Lung (tissue), 12 donors: ENCODE results near the gene CFLAR. TPM values are rescaled to one million over a fixed set of nuclear protein-coding genes. Genes with fewer than 3 reads are reported as not detected.

Experiments used
- ATAC-seq: fragments of 200-7000 bp; cut with Tn5 transposase; one replicate; pipeline ENCODE4 v1.9.1; 2020; ENCODE audit warnings: moderate number of reproducible peaks; ENCODE audit not compliant: insufficient read depth, low FRiP score
- DNase-seq, 3 donors: peaks; one replicate each; pipeline ENCODE4 v3.0.0-alpha.2; 2013 to 2017
- H3K27ac ChIP-seq, 2 donors: one replicate each; pipeline ENCODE4 v1.5.1; 2013; ENCODE audit warnings: mild to moderate bottlenecking in 2 of 2, moderate library complexity in 2 of 2, control low read depth in 1 of 2, inconsistent platforms in 1 of 2, low read depth in 1 of 2, low read length in 1 of 2
- H3K27me3 ChIP-seq, 3 donors: one replicate each; pipeline ENCODE4 v1.5.1; 2013; ENCODE audit warnings: low read length in 2 of 3; ENCODE audit not compliant: control insufficient read depth in 3 of 3, insufficient read depth in 3 of 3
- H3K36me3 ChIP-seq, 4 donors: one replicate each; pipeline ENCODE4 v1.5.1; 2013; ENCODE audit warnings: low read length in 4 of 4, mild to moderate bottlenecking in 1 of 4, moderate library complexity in 1 of 4; ENCODE audit not compliant: control insufficient read depth in 4 of 4, insufficient read depth in 4 of 4
- H3K4me1 ChIP-seq, 5 donors: one replicate each; pipeline ENCODE4 v1.5.1; 2013; ENCODE audit warnings: low read length in 5 of 5, mild to moderate bottlenecking in 2 of 5, moderate library complexity in 1 of 5; ENCODE audit not compliant: control insufficient read depth in 5 of 5, insufficient read depth in 5 of 5
- H3K4me3 ChIP-seq: one replicate; pipeline ENCODE4 v1.5.1; 2013; ENCODE audit warnings: mild to moderate bottlenecking, control low read depth, moderate library complexity
- H3K9ac ChIP-seq, 2 donors: one replicate each; pipeline ENCODE4 v1.5.1; 2013; ENCODE audit warnings: low read length in 2 of 2, control low read depth in 1 of 2; ENCODE audit not compliant: insufficient read depth in 1 of 2
- H3K9me3 ChIP-seq, 4 donors: one replicate each; pipeline ENCODE4 v1.5.1; 2013; ENCODE audit warnings: low read length in 3 of 4, mild to moderate bottlenecking in 1 of 4, moderate library complexity in 1 of 4; ENCODE audit not compliant: control insufficient read depth in 4 of 4, insufficient read depth in 3 of 4
- WGBS, 2 donors: extraction: QIAGEN DNeasy Blood & Tissue Kit; methylation state at CpG; one replicate each; pipeline ENCODE4 v1.1.7; 2013; 5-methylcytosine and 5-hydroxymethylcytosine counted together
- polyA plus RNA-seq, 2 donors: library from polyadenylated mRNA; stranded (reverse); fragments of 200-250 nt; gene quantifications; one replicate each; pipeline ENCODE4 v1.2.1, GENCODE V29; 2013
- total RNA-seq, 2 donors: library from RNA; depleted of rRNA in 1 of 2; stranded (reverse); fragments of >200 nt in 1 of 2; gene quantifications; one replicate each; pipeline ENCODE4 v1.2.1, GENCODE V29; 2014 to 2021
- TF ChIP-seq, protein P1 (sequence below): IDR thresholded peaks from 2 replicates; pipeline ENCODE4 v1.5.1; 2012; ENCODE audit warnings: mild to moderate bottlenecking; ENCODE audit errors: control extremely low read depth, extremely low read depth
- donor health status: control.
- donor health status: control.
- donor health status: Bipolar disorder and iron deficiency.
- donor health status: healthy.
- donor health status: DM: yes; HTN: yes; CAD: no.

The CFLAR gene
- total and polyA plus RNA-seq, 4 donors = 101 to 345 (median 238) TPM

DNA sequence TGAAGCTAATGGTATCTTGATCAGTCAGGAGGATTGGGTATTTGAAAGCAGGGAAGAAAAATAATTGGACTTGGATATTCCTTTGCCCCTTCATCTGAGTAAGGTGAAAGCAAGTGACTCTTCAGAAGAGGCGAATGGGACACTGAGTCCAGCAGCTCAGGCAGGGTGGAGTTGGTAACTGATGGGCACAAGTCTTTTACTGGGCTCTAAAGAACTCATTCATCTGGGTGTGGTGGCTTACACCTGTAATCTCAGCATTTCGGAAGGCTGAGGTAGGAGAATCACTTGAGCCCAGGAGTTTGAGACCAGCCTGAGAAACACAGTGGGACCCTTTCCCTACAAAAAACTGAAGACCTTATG, 11.2 kb downstream of the CFLAR start:
- TF ChIP-seq, protein P1, sequence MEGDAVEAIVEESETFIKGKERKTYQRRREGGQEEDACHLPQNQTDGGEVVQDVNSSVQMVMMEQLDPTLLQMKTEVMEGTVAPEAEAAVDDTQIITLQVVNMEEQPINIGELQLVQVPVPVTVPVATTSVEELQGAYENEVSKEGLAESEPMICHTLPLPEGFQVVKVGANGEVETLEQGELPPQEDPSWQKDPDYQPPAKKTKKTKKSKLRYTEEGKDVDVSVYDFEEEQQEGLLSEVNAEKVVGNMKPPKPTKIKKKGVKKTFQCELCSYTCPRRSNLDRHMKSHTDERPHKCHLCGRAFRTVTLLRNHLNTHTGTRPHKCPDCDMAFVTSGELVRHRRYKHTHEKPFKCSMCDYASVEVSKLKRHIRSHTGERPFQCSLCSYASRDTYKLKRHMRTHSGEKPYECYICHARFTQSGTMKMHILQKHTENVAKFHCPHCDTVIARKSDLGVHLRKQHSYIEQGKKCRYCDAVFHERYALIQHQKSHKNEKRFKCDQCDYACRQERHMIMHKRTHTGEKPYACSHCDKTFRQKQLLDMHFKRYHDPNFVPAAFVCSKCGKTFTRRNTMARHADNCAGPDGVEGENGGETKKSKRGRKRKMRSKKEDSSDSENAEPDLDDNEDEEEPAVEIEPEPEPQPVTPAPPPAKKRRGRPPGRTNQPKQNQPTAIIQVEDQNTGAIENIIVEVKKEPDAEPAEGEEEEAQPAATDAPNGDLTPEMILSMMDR = no peak
- Histone ChIP-seq H3K27ac (peak overlapping the region; percentile 88 to 93), H3K9me3 (no peaks in the 10 kb centered on the region), H3K4me1 (peaks cover 18 to 34% (median 30%) of the 10 kb centered on the region in 5 donors), H3K9ac (peak overlapping the region in 1 of 2 donors; percentile 65), H3K27me3 (no peaks in the 10 kb centered on the region), H3K4me3 (no peak overlapping the region), H3K36me3 (peaks cover 2 to 5% (median 3%) of the 10 kb centered on the region in 4 donors)
- ATAC-seq (no peak), DNase-seq (no peak)
- WGBS, 2 donors = 54 to 65% methylated on average over 2 of the region's 2 CpGs

DNA sequence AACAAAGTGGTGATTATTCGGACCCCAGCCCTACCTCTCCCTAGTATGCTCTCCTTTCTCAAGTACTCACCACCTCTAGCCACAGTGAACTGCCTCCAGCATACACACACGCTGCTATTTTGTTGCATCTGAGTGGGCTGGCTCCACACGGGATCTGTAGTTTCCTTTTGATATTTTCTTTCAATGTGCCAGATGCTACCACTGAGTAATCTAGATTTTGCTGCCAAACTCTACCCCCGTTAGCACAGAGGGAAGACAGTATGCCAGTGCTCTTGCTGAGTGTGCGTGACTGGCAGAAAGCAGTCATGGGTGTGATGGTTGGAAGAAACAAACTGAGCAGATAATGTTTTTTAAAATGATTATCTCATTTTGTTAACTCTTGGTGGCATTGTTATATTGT, 11.6 kb downstream of the CFLAR start:
- no peak overlapping the region for H3K4me3 ChIP-seq
- 17 to 33% methylated on average over 5 of the region's 5 CpGs for WGBS, 2 donors
- H3K27me3 ChIP-seq = no peaks in the 10 kb centered on the region
- H3K36me3 ChIP-seq = peaks cover 0 to 5% (median 3%) of the 10 kb centered on the region in 4 donors
- no peaks in the 10 kb centered on the region for H3K9me3 ChIP-seq
- H3K4me1 ChIP-seq = peaks cover 19 to 34% (median 30%) of the 10 kb centered on the region in 5 donors
- no peak for ATAC-seq
- TF ChIP-seq, protein P1 = no peak
- H3K27ac ChIP-seq = peak overlapping the region; percentile 88 to 93
- DNase-seq = peak in 1 of 3 donors; percentile 29
- H3K9ac ChIP-seq = peak overlapping the region in 1 of 2 donors; percentile 55

DNA sequence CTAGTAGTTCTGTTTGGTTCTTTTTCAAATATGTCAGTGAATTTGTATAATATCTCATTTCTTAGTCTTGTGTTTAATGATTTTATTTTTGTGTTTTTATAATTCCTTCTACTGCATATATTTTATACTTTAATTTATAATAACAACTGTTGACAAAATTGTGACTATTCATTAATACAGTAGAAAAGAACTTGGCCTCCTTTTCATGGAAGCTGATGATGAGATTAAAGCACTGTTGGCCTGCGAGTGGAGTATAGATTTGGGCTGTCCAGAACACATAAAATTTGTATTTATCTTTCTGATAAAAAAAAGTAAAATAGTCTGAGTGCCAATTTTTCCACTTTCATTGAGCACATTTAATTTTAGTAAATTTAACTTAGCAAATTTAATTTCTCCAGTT, 12.1 kb downstream of the CFLAR start:
- ATAC-seq = no peak
- TF ChIP-seq, protein P1 = no peak
- peaks cover 23 to 34% (median 31%) of the 10 kb centered on the region in 5 donors for H3K4me1 ChIP-seq
- WGBS, 2 donors = 45 to 76% methylated on average over 1 of the region's 1 CpG
- peak overlapping the region in 1 of 2 donors; percentile 55 for H3K9ac ChIP-seq
- no peaks in the 10 kb centered on the region for H3K27me3 ChIP-seq
- DNase-seq = no peak
- H3K4me3 ChIP-seq = no peak overlapping the region
- H3K9me3 ChIP-seq = no peaks in the 10 kb centered on the region
- no peak overlapping the region for H3K27ac ChIP-seq
- H3K36me3 ChIP-seq = peaks cover under 1 to 5% (median 4%) of the 10 kb centered on the region in 4 donors
